ENCODE data around the gene BTRC. TPM values are rescaled to one million over a fixed set of nuclear protein-coding genes. Genes with fewer than 3 reads are reported as not detected.

The BTRC gene
- total and polyA plus RNA-seq, 2 donors (not counting 3 experiments of a cell fraction or from before 2014, with no cell fraction given) = 11.6 to 18.5 TPM

GRCh38 chr10:101575580-101576210 is 221.7 kb downstream of the BTRC start:
- Histone ChIP-seq H3K9me1 (replicated peaks; ENCODE audit: control insufficient read depth, extremely low read depth, insufficient read depth, low read length) (no peaks in the 10 kb centered on the region), H3K4me1 (ENCODE audit: control insufficient read depth, extremely low read depth, insufficient read depth, low read length) (peaks cover under 1% of the 10 kb centered on the region), H2AFZ (ENCODE audit: low read depth, low read length) (no peak overlapping the region), H3K79me2 (ENCODE audit: control insufficient read depth, insufficient read depth, low read length) (no peaks in the 10 kb centered on the region), H3K4me2 (ENCODE audit: insufficient read depth, low read length) (no peak overlapping the region), H3K9me3 (replicated peaks; ENCODE audit: control insufficient read depth, insufficient read depth, low read length) (no peaks in the 10 kb centered on the region), H3K36me3 (ENCODE audit: control insufficient read depth in 2 of 2, extremely low read depth in 1 of 2, insufficient read depth in 2 of 2, low read length in 2 of 2) (peaks cover 0 to 4% of the 10 kb centered on the region in 2 experiments), H4K20me1 (replicated peaks; ENCODE audit: control insufficient read depth, extremely low read depth, insufficient read depth, low read length) (no peaks in the 10 kb centered on the region), H3K9ac (replicated peaks; ENCODE audit: extremely low read depth, insufficient read depth, low read length) (no peak overlapping the region), H3K4me3 (replicated peaks in 1 of 3; ENCODE audit: insufficient read depth in 1 of 3, low read depth in 1 of 3, low read length in 3 of 3) (no peak overlapping the region), H3K27ac (ENCODE audit: insufficient read depth, low read depth, low read length) (no peak overlapping the region), H3K27me3 (ENCODE audit: control insufficient read depth in 2 of 2, insufficient read depth in 2 of 2, low read length in 2 of 2) (no peaks in the 10 kb centered on the region)
- FAIRE-seq = no peak
- TF ChIP-seq MYC (IDR thresholded peaks at IDR 0.05; ENCODE audit: low read depth, low read length) (no peak), POLR2A (IDR thresholded peaks at IDR 0.05; ENCODE audit: low read depth, low read length) (no peak), EZH2 (IDR thresholded peaks at IDR 0.05; ENCODE audit: borderline replicate concordance, low read depth, low read length, severe bottlenecking) (no peak), GATA2 (IDR thresholded peaks at IDR 0.05; ENCODE audit: insufficient read depth, insufficient read length, low read depth, low read length) (no peak), FOS (IDR thresholded peaks at IDR 0.05; ENCODE audit: borderline replicate concordance, insufficient read depth, low read length) (no peak), JUN (IDR thresholded peaks at IDR 0.05; ENCODE audit: borderline replicate concordance, insufficient read depth, insufficient read length, low read depth) (no peak), MAX (IDR thresholded peaks at IDR 0.05; ENCODE audit: insufficient read depth, insufficient read length) (no peak), POLR2AphosphoS5 (IDR thresholded peaks at IDR 0.05; ENCODE audit: insufficient read depth, low read depth, low read length) (no peak), CTCF (IDR thresholded peaks at IDR 0.05; ENCODE audit: extremely low read depth in 1 of 2, insufficient read depth in 1 of 2, low read depth in 1 of 2, low read length in 2 of 2) (no peak)
- intact Hi-C loops (cut with micrococcal nuclease) (no loop called here), dilution Hi-C loops (cut with MboI; ENCODE audit: extremely low pct_ligation_motif_present, low sequenced_read_pairs) (no loop called here)
- no peak for DNase-seq (ENCODE audit: low read depth, low spot score)
- no TSS peak for BruUV-seq (replicated peaks)
- ChIA-PET POLR2A (interaction anchor here (0.7 kb wide), 1 partner anchor 1019 kb away, joined by 6 read pairs; no protein-coding TSS in a partner anchor), CTCF (interaction anchor here (0.6 to 1.4 kb wide), 7 partner anchors 10 to 362 kb away, joined by 3 to 6 read pairs (median 3); no protein-coding TSS in a partner anchor)
